OCI-LY3 (cell line): Measurements from ENCODE around the gene STK38L.
A peak's percentile ranks its signal among the peaks of the same experiment; 100 is the strongest.

Source experiments
- H2AFZ ChIP-seq: fragments of 200-600, 300-600 bp; shearing (Covaris generic); 2 replicates; pipeline ENCODE4 v1.6.0; 2014; ENCODE audit warnings: antibody characterized with exemption, low read depth, low read length
- H3K27ac ChIP-seq: fragments of 200-600, 300-600 bp; sonication (generic); 2 replicates; pipeline ENCODE4 v1.5.1; 2014; ENCODE audit warnings: mild to moderate bottlenecking, low read length, moderate library complexity, mixed read lengths
- H3K27me3 ChIP-seq: fragments of 200-600, 300-600 bp; sonication (generic); 2 replicates; pipeline ENCODE4 v1.6.1; 2014; ENCODE audit warnings: low read depth, low read length, mixed read lengths
- H3K36me3 ChIP-seq: fragments of 200-600, 300-600 bp; sonication (generic); replicated peaks from 2 replicates; pipeline ENCODE3; 2014; ENCODE audit warnings: low read depth, low read length, mixed read lengths
- H3K4me1 ChIP-seq: fragments of 300-600, 200-600 bp; sonication (generic); 2 replicates; pipeline ENCODE4 v1.6.1; 2014; ENCODE audit warnings: low read length, mixed read lengths
- H3K4me2 ChIP-seq: fragments of 200-600, 300-600 bp; sonication (generic); 2 replicates; pipeline ENCODE4 v1.6.1; 2014; ENCODE audit warnings: low read length, mixed read lengths
- H3K4me3 ChIP-seq: fragments of 300-600, 200-600 bp; sonication (generic); 2 replicates; pipeline ENCODE4 v1.5.1; 2014; ENCODE audit warnings: antibody characterized with exemption, mild to moderate bottlenecking, low read length, moderate library complexity
- H3K79me2 ChIP-seq: fragments of 300-600, 200-600 bp; shearing (Covaris generic); 2 replicates; pipeline ENCODE4 v1.6.1; 2014; ENCODE audit warnings: mild to moderate bottlenecking, low read length, mixed read lengths
- H3K9ac ChIP-seq: fragments of 300-600, 200-600 bp; shearing (Covaris generic); 2 replicates; pipeline ENCODE4 v1.6.0; 2014; ENCODE audit warnings: mild to moderate bottlenecking, low read length, moderate library complexity
- H3K9me3 ChIP-seq: fragments of 200-600, 300-600 bp; shearing (Covaris generic); 2 replicates; pipeline ENCODE4 v1.6.1; 2014; ENCODE audit warnings: low read length, mixed read lengths; ENCODE audit not compliant: insufficient read depth
- H4K20me1 ChIP-seq: fragments of 200-600, 300-600 bp; sonication (generic); 2 replicates; pipeline ENCODE4 v1.6.1; 2016; ENCODE audit warnings: low read length, mixed read lengths; ENCODE audit not compliant: insufficient read depth
- EZH2phosphoT487 ChIP-seq: fragments of 200-600 bp; shearing (Covaris generic); IDR thresholded peaks from 2 replicates; pipeline ENCODE4 v1.6.1; 2018; ENCODE audit warnings: antibody characterized with exemption, mixed run types, low read depth
- TF ChIP-seq, protein P1 (sequence below): fragments of 200-600, 300-600 bp; sonication (generic); IDR thresholded peaks from 2 replicates; pipeline ENCODE4 v1.5.1; 2014; ENCODE audit warnings: antibody characterized with exemption, low read length, low read depth

Gene STK38L

DNA sequence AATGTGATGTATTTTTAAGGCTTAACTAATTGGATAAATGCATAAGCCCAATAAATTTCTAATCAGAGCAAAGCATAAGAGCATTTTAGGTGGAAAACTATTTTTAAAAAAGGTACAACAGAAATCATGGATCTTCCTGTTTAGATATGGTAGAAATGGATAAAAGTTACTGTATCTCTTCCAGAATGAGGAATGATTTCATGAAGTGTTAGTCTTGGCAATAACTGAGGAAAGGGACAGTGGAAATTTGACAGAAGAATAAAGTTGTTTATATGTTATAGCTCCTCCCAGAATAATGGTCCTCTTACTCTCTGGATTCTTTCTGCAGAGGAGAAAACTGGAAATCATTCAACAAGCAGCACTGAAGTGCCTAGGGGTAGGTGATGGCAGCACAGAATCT, 56.1 kb downstream of the STK38L start:
- Histone ChIP-seq H3K27me3 (no peaks in the 10 kb centered on the region), H3K4me2 (no peak overlapping the region), H3K36me3 (peaks cover 63% of the 10 kb centered on the region), H3K79me2 (peaks cover 65% of the 10 kb centered on the region), H4K20me1 (peaks cover 26% of the 10 kb centered on the region), H3K4me1 (peaks cover 33% of the 10 kb centered on the region), H3K9ac (no peak overlapping the region), H3K9me3 (no peaks in the 10 kb centered on the region), H3K4me3 (no peak overlapping the region), H2AFZ (no peak overlapping the region), H3K27ac (no peak overlapping the region)
- TF ChIP-seq, protein P1, sequence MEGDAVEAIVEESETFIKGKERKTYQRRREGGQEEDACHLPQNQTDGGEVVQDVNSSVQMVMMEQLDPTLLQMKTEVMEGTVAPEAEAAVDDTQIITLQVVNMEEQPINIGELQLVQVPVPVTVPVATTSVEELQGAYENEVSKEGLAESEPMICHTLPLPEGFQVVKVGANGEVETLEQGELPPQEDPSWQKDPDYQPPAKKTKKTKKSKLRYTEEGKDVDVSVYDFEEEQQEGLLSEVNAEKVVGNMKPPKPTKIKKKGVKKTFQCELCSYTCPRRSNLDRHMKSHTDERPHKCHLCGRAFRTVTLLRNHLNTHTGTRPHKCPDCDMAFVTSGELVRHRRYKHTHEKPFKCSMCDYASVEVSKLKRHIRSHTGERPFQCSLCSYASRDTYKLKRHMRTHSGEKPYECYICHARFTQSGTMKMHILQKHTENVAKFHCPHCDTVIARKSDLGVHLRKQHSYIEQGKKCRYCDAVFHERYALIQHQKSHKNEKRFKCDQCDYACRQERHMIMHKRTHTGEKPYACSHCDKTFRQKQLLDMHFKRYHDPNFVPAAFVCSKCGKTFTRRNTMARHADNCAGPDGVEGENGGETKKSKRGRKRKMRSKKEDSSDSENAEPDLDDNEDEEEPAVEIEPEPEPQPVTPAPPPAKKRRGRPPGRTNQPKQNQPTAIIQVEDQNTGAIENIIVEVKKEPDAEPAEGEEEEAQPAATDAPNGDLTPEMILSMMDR = no peak
- no peak for TF ChIP-seq EZH2phosphoT487

- H3K4me1 ChIP-seq = peaks cover 45% of the 10 kb centered on the region
- no peak overlapping the region for H3K9ac ChIP-seq
- H2AFZ ChIP-seq = no peak overlapping the region
- H3K36me3 ChIP-seq = peaks cover 51% of the 10 kb centered on the region
- no peak overlapping the region for H3K4me3 ChIP-seq
- no peaks in the 10 kb centered on the region for H3K27me3 ChIP-seq
- H3K79me2 ChIP-seq = peaks cover 55% of the 10 kb centered on the region
- H3K27ac ChIP-seq = peak overlapping the region; percentile 12
- H3K9me3 ChIP-seq = no peaks in the 10 kb centered on the region
- 0 out of 2 replicates have a peak, but pooled peaks cover 4% of the 10 kb centered on the region for H4K20me1 ChIP-seq
- no peak for TF ChIP-seq EZH2phosphoT487
- TF ChIP-seq, protein P1 = no peak
- H3K4me2 ChIP-seq = no peak overlapping the region
Measured at GRCh38 chr12:27303139-27304111, 59.3 kb downstream of the STK38L start.

- Histone ChIP-seq H3K4me3 (no peak overlapping the region), H3K79me2 (peaks cover 51% of the 10 kb centered on the region), H3K27me3 (no peaks in the 10 kb centered on the region), H2AFZ (no peak overlapping the region), H4K20me1 (no peaks in the 10 kb centered on the region), H3K4me2 (no peak overlapping the region), H3K27ac (peak overlapping the region; percentile 61), H3K4me1 (peaks cover 55% of the 10 kb centered on the region), H3K36me3 (peaks cover 49% of the 10 kb centered on the region), H3K9ac (peak overlapping the region; percentile 21; the same call in 1 of the 2 replicates), H3K9me3 (no peaks in the 10 kb centered on the region)
- TF ChIP-seq, protein P1 = no peak
- TF ChIP-seq EZH2phosphoT487 = no peak
Measured at GRCh38 chr12:27304856-27305255, 60.8 kb downstream of the STK38L start.

- Histone ChIP-seq H3K4me1 (peaks cover 58% of the 10 kb centered on the region), H4K20me1 (no peaks in the 10 kb centered on the region), H3K27ac (peak overlapping the region; percentile 61), H3K27me3 (no peaks in the 10 kb centered on the region), H3K4me2 (no peak overlapping the region), H3K9ac (peak overlapping the region; percentile 21; the same call in 1 of the 2 replicates), H3K9me3 (no peaks in the 10 kb centered on the region), H3K36me3 (peaks cover 46% of the 10 kb centered on the region), H3K4me3 (no peak overlapping the region), H3K79me2 (peaks cover 45% of the 10 kb centered on the region), H2AFZ (no peak overlapping the region)
- TF ChIP-seq, protein P1 = peak; percentile 55
- no peak for TF ChIP-seq EZH2phosphoT487
Measured at GRCh38 chr12:27305673-27306456, 61.8 kb downstream of the STK38L start.
